H1 (cell line): Measurements from ENCODE around the gene DTX2. TPM values are rescaled to one million over a fixed set of nuclear protein-coding genes. Genes with fewer than 3 reads are reported as not detected.

Experiments
- CHD2 ChIP-seq: IDR thresholded peaks from 2 replicates; pipeline ENCODE4 v1.6.1; 2012; ENCODE audit warnings: low read length, improper control_type of control experiment
- SIX5 ChIP-seq: IDR thresholded peaks from 2 replicates; pipeline ENCODE4 v1.6.1; 2011; ENCODE audit warnings: mild to moderate bottlenecking, low read depth, low read length
- TCF12 ChIP-seq: IDR thresholded peaks from 2 replicates; pipeline ENCODE4 v1.6.1; 2011; ENCODE audit warnings: low read depth, mild to moderate bottlenecking, low read length
- polyA plus RNA-seq, 7 experiments: library from polyadenylated mRNA; depleted of rRNA in 3 of 7; stranded (reverse) in 5 of 7; unstranded in 2 of 7; fragments of >200 nt in 5 of 7; fragments of 200-250 nt in 2 of 7; gene quantifications; 1 replicate in 5 of 7; 2 replicates in 1 of 7; 4 replicates in 1 of 7; pipeline versions ENCODE4 v1.2.1 to v1.2.3, GENCODE V29; 2011 to 2013; ENCODE audit warnings: missing spikeins in 2 of 7, mixed read lengths in 2 of 7
- total RNA-seq: library from RNA; stranded (reverse); fragmentation: NEBNext Ultra II Directional; extraction: Animal tissue kit (Norgen Biotek cat#: 25700); gene quantifications from 2 replicates; pipeline ENCODE4 v1.2.1, GENCODE V29; 2021

The DTX2 gene
- total and polyA plus RNA-seq, 2 of the 8 experiments (the other 6 are each of a cell fraction or from before 2014, with no cell fraction given) = 37.4 to 59.1 TPM

GRCh38 chr7:76427635-76428034 lies 33.9 kb upstream of the DTX2 start (continued):
- TF ChIP-seq SIX5 (no peak), CHD2 (no peak), TCF12 (no peak)
